Heart right ventricle (tissue), 16 donors: ENCODE measurements around the gene STK39. TPM values are rescaled to one million over a fixed set of nuclear protein-coding genes. Genes with fewer than 3 reads are reported as not detected.

Experiments used
- ATAC-seq, 8 donors: fragments of 200-7000 bp; cut with Tn5 transposase; one replicate each; pipeline ENCODE4 v1.9.1; 2020; ENCODE audit warnings: mild to moderate bottlenecking in 8 of 8, moderate library complexity in 8 of 8, moderate number of reproducible peaks in 1 of 8
- DNase-seq, 2 donors: peaks; one replicate each; pipeline ENCODE4 v3.0.0-alpha.2; 2020
- H3K27ac ChIP-seq, 10 donors: fragments of 200-600 bp; sonication (generic) in 2 of 10; one replicate each; pipeline versions ENCODE4 v1.5.0 to v1.8.0; 2020 to 2022; ENCODE audit warnings: mild to moderate bottlenecking in 3 of 10
- H3K27me3 ChIP-seq, 7 donors: fragments of 200-600 bp; one replicate each; pipeline ENCODE4 v1.8.0; 2021 to 2022; ENCODE audit warnings: mild to moderate bottlenecking in 2 of 7
- H3K36me3 ChIP-seq, 9 donors: fragments of 200-600 bp; sonication (generic) in 1 of 9; one replicate each; pipeline versions ENCODE4 v1.5.0 to v1.8.0; 2020 to 2022; ENCODE audit warnings: mild to moderate bottlenecking in 2 of 9
- H3K4me1 ChIP-seq, 9 donors: fragments of 200-600 bp; sonication (generic) in 1 of 9; one replicate each; pipeline versions ENCODE4 v1.5.0 to v1.8.0; 2020 to 2022; ENCODE audit warnings: mild to moderate bottlenecking in 4 of 9
- H3K4me3 ChIP-seq, 10 donors: fragments of 200-600 bp; sonication (generic) in 2 of 10; one replicate each; pipeline versions ENCODE4 v1.5.0 to v1.8.0; 2020 to 2022; ENCODE audit warnings: mild to moderate bottlenecking in 7 of 10, moderate library complexity in 2 of 10
- H3K9me3 ChIP-seq, 11 donors: fragments of 200-600 bp in 10 of 11; sonication (generic) in 2 of 11; one replicate each; pipeline versions ENCODE4 v1.5.0 to v1.8.0; 2013 to 2022; ENCODE audit warnings: mild to moderate bottlenecking in 2 of 11, control low read depth in 1 of 11, moderate library complexity in 1 of 11
- CTCF ChIP-seq, 9 donors: fragments of 200-600 bp; sonication (generic) in 2 of 9; IDR thresholded peaks; one replicate each; pipeline versions ENCODE4 v1.5.0 to v1.8.0; 2021 to 2022; ENCODE audit warnings: antibody characterized with exemption in 9 of 9, mild to moderate bottlenecking in 5 of 9, moderate library complexity in 1 of 9
- WGBS, 2 donors: extraction: QIAGEN DNeasy Blood & Tissue Kit; methylation state at CpG; one replicate each; pipeline ENCODE4 v1.1.7; 2013; ENCODE audit warnings: inconsistent platforms in 1 of 2; 5-methylcytosine and 5-hydroxymethylcytosine counted together
- intact Hi-C, 10 donors: fragments of 100-400 bp; cut with DNase I; formaldehyde crosslinking; loops; one replicate each; pipeline versions ENCODE4 v1.11.1 to v1.14.2; 2022
- polyA plus RNA-seq, 2 donors: library from polyadenylated mRNA; stranded (reverse); fragments of 200-250 nt; gene quantifications; one replicate each; pipeline ENCODE4 v1.2.3, GENCODE V29; 2013
- total RNA-seq, 10 donors: library from RNA; stranded (reverse); fragmentation: NEBNext Ultra II Directional in 3 of 10; extraction: Animal tissue kit (Norgen Biotek cat#: 25700) in 3 of 10; gene quantifications; one replicate each; pipeline versions ENCODE4 v1.2.1 to v1.2.4, GENCODE V29; 2021 to 2023
- donor health status: Arrhythmogenic right ventricular cardiomyopathy.
- donor health status: ischemic (EF 13 %, LVEDD 7.1; RV severe dilation, severe dysfunction).
- donor health status: healthy with polysubstance abuse.
- donor health status: DM: no; HTN: yes; CAD: no.
- donor health status: DM: no; HTN: no; CAD: no.
- donor health status: ischemic (EF 25% LVEDD 6.9; RV normal size, moderate dysfunction).
- donor health status: ischemic (EF 25% LVEDD 5.7; RV mildly dilated, moderate dysfunction).
- donor health status: healthy.
- donor health status: DM: yes; HTN: yes; CAD: no.
- donor health status: Ischemic cardiomyopathy.
- donor health status: ischemic (EF 35%, LVEDD 5.7; RV mildly dilated, moderate dysfunction).
- donor health status: nonischemic (EF 11% LVEDD 7.7; RV severe dilation, severe dysfunction).
- donor health status: DM: yes; HTN: yes; CAD: no.
- donor health status: PGD.
- donor health status: ischemic (EF 29% LVEDD 5.4; RV normal size, mild dysfunction).
- donor health status: nonischemic (EF 23%, LVEDD 6.1; RV moderate dilation, normal function).

The STK39 gene
- total and polyA plus RNA-seq, 12 donors: 15.2 to 35.5 (median 19.6) TPM

- WGBS, 2 donors: 75 to 87% methylated on average over 3 of the region's 3 CpGs
These were observed 168.2 kb downstream of the STK39 start for GRCh38 chr2:168079236-168079635.

GRCh38 chr2:168076731-168077130, 170.7 kb downstream of the STK39 start:
- Histone ChIP-seq H3K4me3 (no peak overlapping the region), H3K27me3 (no peaks in the 10 kb centered on the region), H3K4me1 (peaks cover 0 to 8% (median 0%) of the 10 kb centered on the region in 9 donors), H3K36me3 (peaks cover 0 to 41% (median 0%) of the 10 kb centered on the region in 9 donors), H3K9me3 (no peaks in the 10 kb centered on the region), H3K27ac (no peak overlapping the region)
- 86 to 87% methylated on average over 3 of the region's 3 CpGs for WGBS, 2 donors
- intact Hi-C loops: no loop called here
- no peak for DNase-seq
- no peak for ATAC-seq
- TF ChIP-seq CTCF (IDR thresholded peaks at IDR 0.05): no peak

More at GRCh38 chr2:168079236-168079635, 168.2 kb downstream of the STK39 start:
- ATAC-seq (peak in 7 of 8 donors; percentile 58 to 97 (median 82)), DNase-seq (peak; percentile 9 to 18)
- intact Hi-C loops: no loop called here
- no peak overlapping the region for H3K4me3 ChIP-seq
- H3K9me3 ChIP-seq: no peaks in the 10 kb centered on the region
- no peaks in the 10 kb centered on the region for H3K27me3 ChIP-seq
- H3K4me1 ChIP-seq: peaks cover 0 to 8% (median 0%) of the 10 kb centered on the region in 9 donors
- no peak overlapping the region for H3K27ac ChIP-seq
- TF ChIP-seq CTCF (IDR thresholded peaks at IDR 0.05): no peak
- peaks cover 0 to 18% (median 0%) of the 10 kb centered on the region in 9 donors for H3K36me3 ChIP-seq

- no peak for ATAC-seq
- no peak for TF ChIP-seq CTCF (IDR thresholded peaks at IDR 0.05)
- WGBS, 2 donors: 93 to 96% methylated on average over 2 of the region's 2 CpGs
These were observed 171.9 kb downstream of the STK39 start for GRCh38 chr2:168075446-168075845.

GRCh38 chr2:168072626-168073303, 174.6 kb downstream of the STK39 start:
- TF ChIP-seq CTCF (IDR thresholded peaks at IDR 0.05): no peak
- ATAC-seq (no peak), DNase-seq (no peak)
- 33 to 50% methylated on average over 1 of the region's 1 CpG for WGBS, 2 donors
- Histone ChIP-seq H3K36me3 (peaks cover 0 to 60% (median 2%) of the 10 kb centered on the region in 9 donors), H3K27ac (no peak overlapping the region), H3K4me1 (no peaks in the 10 kb centered on the region), H3K4me3 (no peak overlapping the region), H3K27me3 (no peaks in the 10 kb centered on the region), H3K9me3 (no peaks in the 10 kb centered on the region)
- intact Hi-C loops: no loop called here

More at GRCh38 chr2:168075446-168075845, 171.9 kb downstream of the STK39 start:
- no peak for DNase-seq
- H3K4me1 ChIP-seq: peaks cover 0 to 8% (median 0%) of the 10 kb centered on the region in 9 donors
- no peaks in the 10 kb centered on the region for H3K27me3 ChIP-seq
- H3K4me3 ChIP-seq: no peak overlapping the region
- H3K27ac ChIP-seq: no peak overlapping the region
- H3K36me3 ChIP-seq: peaks cover 0 to 51% (median 0%) of the 10 kb centered on the region in 9 donors
- no peaks in the 10 kb centered on the region for H3K9me3 ChIP-seq
- intact Hi-C loops: no loop called here
